Nephron (organoid): ENCODE measurements around the gene SLC16A1.
A peak's percentile ranks its signal among the peaks of the same experiment; 100 is the strongest.

Source experiments
- H3K27ac Mint-ChIP-seq, 3 experiments: 2 replicates each; pipeline ENCODE4 v1.8.0; 2020; ENCODE audit warnings: mixed read lengths in 3 of 3, mild to moderate bottlenecking in 2 of 3, moderate library complexity in 1 of 3
- H3K27me3 Mint-ChIP-seq: 2 replicates; pipeline ENCODE4 v1.8.0; 2021; ENCODE audit warnings: low read depth, mild to moderate bottlenecking, moderate library complexity, mixed read lengths
- H3K36me3 Mint-ChIP-seq: 2 replicates; pipeline ENCODE4 v1.8.0; 2020; ENCODE audit warnings: low read depth, mixed read lengths
- H3K4me1 Mint-ChIP-seq: 2 replicates; pipeline ENCODE4 v1.8.0; 2020; ENCODE audit warnings: mixed read lengths
- H3K4me3 Mint-ChIP-seq, 3 experiments: 2 replicates each; pipeline ENCODE4 v1.8.0; 2020; ENCODE audit warnings: mild to moderate bottlenecking in 3 of 3, mixed read lengths in 3 of 3, moderate library complexity in 2 of 3
- H3K9me3 Mint-ChIP-seq: 2 replicates; pipeline ENCODE4 v1.8.0; 2020; ENCODE audit warnings: mixed read lengths
- CTCF ChIP-seq, 3 experiments: fragments of 200-600 bp; sonication (generic); IDR thresholded peaks; one replicate each; pipeline ENCODE4 v1.5.0; 2021; ENCODE audit warnings: antibody characterized with exemption in 3 of 3; ENCODE audit not compliant: unreplicated experiment in 3 of 3

The SLC16A1 gene

GRCh38 chr1:112872551-112872962 is 83.4 kb downstream of the SLC16A1 start:
- H3K9me3 Mint-ChIP-seq = no peaks in the 10 kb centered on the region
- peaks cover 3% of the 10 kb centered on the region for H3K27me3 Mint-ChIP-seq
- no peaks in the 10 kb centered on the region for H3K4me1 Mint-ChIP-seq
- no peaks in the 10 kb centered on the region for H3K36me3 Mint-ChIP-seq
- peak overlapping the region in 1 of 3 experiments; percentile 68 for H3K27ac Mint-ChIP-seq
- no peak overlapping the region for H3K4me3 Mint-ChIP-seq
- TF ChIP-seq CTCF (IDR thresholded peaks at IDR 0.05; ENCODE audit: unreplicated experiment in 3 of 3) = no peak

DNA sequence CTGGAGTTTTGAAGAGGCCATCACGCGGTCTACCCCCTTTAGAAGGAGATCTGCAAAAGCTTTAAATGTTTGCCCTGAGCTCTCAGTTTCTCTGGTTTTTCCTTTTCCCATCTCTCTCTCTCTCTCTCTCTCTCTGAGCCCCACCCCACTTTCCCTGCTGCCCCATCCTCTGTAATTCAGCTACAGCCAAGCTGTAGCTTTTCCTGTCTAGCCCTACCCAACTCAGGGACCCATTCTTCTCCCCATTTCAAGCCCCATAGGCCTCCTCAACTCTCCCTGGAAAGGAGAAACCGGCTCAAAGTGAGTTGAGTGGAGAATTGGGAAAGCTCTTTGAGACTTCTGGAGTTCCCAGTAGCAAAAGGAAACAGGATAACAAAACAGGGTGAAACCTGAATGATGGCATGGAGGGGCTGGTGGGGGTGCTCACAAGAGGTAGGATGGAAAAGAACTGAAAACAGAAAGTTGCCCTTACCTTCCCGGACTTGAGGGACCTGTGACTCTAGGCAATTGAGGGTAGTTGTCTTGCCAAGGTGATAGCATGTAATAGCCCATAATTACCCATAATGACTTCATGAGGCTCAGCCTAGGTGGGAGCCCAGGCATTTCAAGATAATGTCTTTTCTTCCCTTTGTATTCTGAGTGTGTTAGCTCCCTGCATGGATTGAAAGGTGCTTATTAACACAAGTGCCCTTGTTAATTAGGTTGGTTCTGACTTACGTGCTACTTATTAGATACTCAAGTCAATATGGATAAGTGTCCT is 84.9 kb downstream of the SLC16A1 start:
- Mint-ChIP-seq H3K9me3 (no peaks in the 10 kb centered on the region), H3K36me3 (no peaks in the 10 kb centered on the region), H3K27me3 (peaks cover 3% of the 10 kb centered on the region), H3K27ac (no peak overlapping the region), H3K4me1 (no peaks in the 10 kb centered on the region), H3K4me3 (no peak overlapping the region)
- TF ChIP-seq CTCF (IDR thresholded peaks at IDR 0.05; ENCODE audit: unreplicated experiment in 3 of 3) = no peak

- Mint-ChIP-seq H3K27ac (no peak overlapping the region), H3K4me1 (no peaks in the 10 kb centered on the region), H3K4me3 (no peak overlapping the region), H3K36me3 (no peaks in the 10 kb centered on the region), H3K9me3 (no peaks in the 10 kb centered on the region), H3K27me3 (peaks cover 3% of the 10 kb centered on the region)
- no peak for TF ChIP-seq CTCF (IDR thresholded peaks at IDR 0.05; ENCODE audit: unreplicated experiment in 3 of 3)
Measured at GRCh38 chr1:112869895-112870294, 86.1 kb downstream of the SLC16A1 start.

- TF ChIP-seq CTCF (IDR thresholded peaks at IDR 0.05; ENCODE audit: unreplicated experiment in 3 of 3) = no peak
- Mint-ChIP-seq H3K27ac (no peak overlapping the region), H3K36me3 (no peaks in the 10 kb centered on the region), H3K4me1 (no peaks in the 10 kb centered on the region), H3K27me3 (peaks cover 3% of the 10 kb centered on the region), H3K4me3 (no peak overlapping the region), H3K9me3 (no peaks in the 10 kb centered on the region)
Measured at GRCh38 chr1:112868191-112868590, 87.8 kb downstream of the SLC16A1 start.

GRCh38 chr1:112866981-112867380 is 89.0 kb downstream of the SLC16A1 start:
- Mint-ChIP-seq H3K27ac (no peak overlapping the region), H3K4me1 (no peaks in the 10 kb centered on the region), H3K9me3 (no peaks in the 10 kb centered on the region), H3K36me3 (no peaks in the 10 kb centered on the region), H3K27me3 (peaks cover 3% of the 10 kb centered on the region), H3K4me3 (no peak overlapping the region)
- TF ChIP-seq CTCF (IDR thresholded peaks at IDR 0.05; ENCODE audit: unreplicated experiment in 3 of 3) = no peak

- no peak for TF ChIP-seq CTCF (IDR thresholded peaks at IDR 0.05; ENCODE audit: unreplicated experiment in 3 of 3)
- H3K27ac Mint-ChIP-seq = no peak overlapping the region
- no peak overlapping the region for H3K4me3 Mint-ChIP-seq
- no peaks in the 10 kb centered on the region for H3K4me1 Mint-ChIP-seq
- no peaks in the 10 kb centered on the region for H3K9me3 Mint-ChIP-seq
- H3K36me3 Mint-ChIP-seq = no peaks in the 10 kb centered on the region
- peaks cover 3% of the 10 kb centered on the region for H3K27me3 Mint-ChIP-seq
Measured at GRCh38 chr1:112866151-112866550, 89.8 kb downstream of the SLC16A1 start.
